ENCODE measurements around the gene TLE5. TPM values are rescaled to one million over a fixed set of nuclear protein-coding genes. Genes with fewer than 3 reads are reported as not detected.
A peak's percentile ranks its signal among the peaks of the same experiment; 100 is the strongest.

TLE5 gene
- total and polyA plus RNA-seq, 2 experiments from 2014 or later: 130 to 154 TPM

- Mint-ChIP-seq H3K4me1 (peaks cover 16% of the 10 kb centered on the region; the same call in 2 of the 3 replicates), H3K9me3 (no peaks in the 10 kb centered on the region), H3K27ac (no peak overlapping the region), H3K4me3 (no peak overlapping the region), H3K27me3 (ENCODE audit: insufficient read depth, low read depth, poor library complexity) (peaks cover 10% of the 10 kb centered on the region), H3K36me3 (ENCODE audit: low read depth) (no peaks in the 10 kb centered on the region)
- no peak overlapping the region for H3K4me2 ChIP-seq
- H3K27me3 ChIP-seq (ENCODE audit: insufficient read depth): no peaks in the 10 kb centered on the region
- no peak overlapping the region for H3K4me3 ChIP-seq
- no peaks in the 10 kb centered on the region for H3K4me1 ChIP-seq (ENCODE audit: insufficient read depth)
- TF ChIP-seq EZH2 (IDR thresholded peaks at IDR 0.05; ENCODE audit: low read depth, unreplicated experiment): no peak
- TF ChIP-seq, protein P1, sequence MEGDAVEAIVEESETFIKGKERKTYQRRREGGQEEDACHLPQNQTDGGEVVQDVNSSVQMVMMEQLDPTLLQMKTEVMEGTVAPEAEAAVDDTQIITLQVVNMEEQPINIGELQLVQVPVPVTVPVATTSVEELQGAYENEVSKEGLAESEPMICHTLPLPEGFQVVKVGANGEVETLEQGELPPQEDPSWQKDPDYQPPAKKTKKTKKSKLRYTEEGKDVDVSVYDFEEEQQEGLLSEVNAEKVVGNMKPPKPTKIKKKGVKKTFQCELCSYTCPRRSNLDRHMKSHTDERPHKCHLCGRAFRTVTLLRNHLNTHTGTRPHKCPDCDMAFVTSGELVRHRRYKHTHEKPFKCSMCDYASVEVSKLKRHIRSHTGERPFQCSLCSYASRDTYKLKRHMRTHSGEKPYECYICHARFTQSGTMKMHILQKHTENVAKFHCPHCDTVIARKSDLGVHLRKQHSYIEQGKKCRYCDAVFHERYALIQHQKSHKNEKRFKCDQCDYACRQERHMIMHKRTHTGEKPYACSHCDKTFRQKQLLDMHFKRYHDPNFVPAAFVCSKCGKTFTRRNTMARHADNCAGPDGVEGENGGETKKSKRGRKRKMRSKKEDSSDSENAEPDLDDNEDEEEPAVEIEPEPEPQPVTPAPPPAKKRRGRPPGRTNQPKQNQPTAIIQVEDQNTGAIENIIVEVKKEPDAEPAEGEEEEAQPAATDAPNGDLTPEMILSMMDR (conservative IDR thresholded peaks at IDR 0.05; ENCODE audit: low read depth in 2 of 2): 0 out of 4 replicates have a peak, but pooled peaks of 1 of the 2 experiments have one; percentile 9
- ATAC-seq (no peak), DNase-seq (ENCODE audit: low spot score) (no peak)
- H3K79me2 ChIP-seq (replicated peaks; ENCODE audit: insufficient read depth): peaks cover 77% of the 10 kb centered on the region
- H3F3A ChIP-seq (replicated peaks; ENCODE audit: low read depth): no peaks in the 10 kb centered on the region
- H4K20me1 ChIP-seq (replicated peaks; ENCODE audit: insufficient read depth): peaks cover 3% of the 10 kb centered on the region
- no peak overlapping the region for H2AFZ ChIP-seq
- no peaks in the 10 kb centered on the region for H3K9me2 ChIP-seq (ENCODE audit: insufficient read depth)
- H3K36me3 ChIP-seq (ENCODE audit: insufficient read depth): no peaks in the 10 kb centered on the region
- no peak overlapping the region for H3K27ac ChIP-seq (ENCODE audit: low read depth)
These were observed 40.2 kb upstream of the TLE5 start for GRCh38 chr19:3102239-3103140.

DNA sequence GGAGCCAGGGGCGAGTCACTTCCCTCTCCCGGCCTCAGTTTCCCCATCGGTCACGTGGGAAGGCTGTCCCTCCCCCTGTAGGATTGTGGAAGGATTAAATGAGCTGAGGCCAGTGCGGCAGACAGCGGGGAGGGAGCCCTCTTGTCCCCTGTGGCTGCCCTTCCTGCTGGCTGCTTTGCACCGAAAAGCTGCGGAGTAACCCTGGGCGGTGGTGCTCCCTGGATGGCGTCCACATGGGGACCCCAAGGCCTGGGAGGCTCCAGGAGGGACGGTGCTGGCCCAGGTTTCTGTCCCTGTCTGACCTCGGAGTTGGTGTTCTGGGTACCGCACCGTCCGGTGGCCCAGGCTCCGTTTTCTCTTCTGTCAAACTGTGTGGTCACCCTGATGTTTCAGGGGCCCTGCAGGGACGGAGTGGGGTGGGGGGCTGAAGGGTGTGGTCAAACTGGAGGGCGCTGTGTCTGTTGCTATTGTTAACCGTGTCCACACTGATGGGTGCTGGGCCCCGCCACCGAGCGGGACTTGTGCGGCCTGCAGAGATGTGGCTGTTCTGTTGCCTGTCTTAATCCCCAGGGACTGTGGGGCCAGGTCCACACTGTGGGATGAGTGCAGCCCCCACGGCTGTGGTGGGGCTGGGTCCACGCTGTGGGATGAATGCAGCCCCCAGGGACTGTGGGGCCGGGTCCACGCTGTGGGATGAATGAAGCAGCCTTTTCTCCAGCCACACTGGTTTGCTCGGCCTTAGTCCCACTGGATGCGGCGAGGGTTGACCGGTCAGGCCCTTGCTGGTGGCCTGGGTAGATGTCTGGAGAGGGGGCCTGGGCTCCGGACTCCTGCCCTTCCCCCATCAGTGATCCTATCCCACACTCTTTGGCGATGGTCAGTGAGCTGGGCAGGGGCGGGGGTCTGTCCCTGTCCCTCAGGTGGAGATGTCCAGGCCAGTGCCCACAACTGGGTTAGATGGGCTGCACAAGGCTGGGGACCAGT is 38.7 kb upstream of the TLE5 start:
- Mint-ChIP-seq H3K27ac (no peak overlapping the region), H3K4me3 (no peak overlapping the region), H3K4me1 (peaks cover 17% of the 10 kb centered on the region), H3K27me3 (ENCODE audit: insufficient read depth, low read depth, poor library complexity) (peaks cover 10% of the 10 kb centered on the region), H3K36me3 (ENCODE audit: low read depth) (no peaks in the 10 kb centered on the region), H3K9me3 (no peaks in the 10 kb centered on the region)
- Histone ChIP-seq H3K27me3 (ENCODE audit: insufficient read depth) (no peaks in the 10 kb centered on the region), H3F3A (replicated peaks; ENCODE audit: low read depth) (no peaks in the 10 kb centered on the region), H4K20me1 (replicated peaks; ENCODE audit: insufficient read depth) (peaks cover 3% of the 10 kb centered on the region), H3K4me3 (no peak overlapping the region), H3K36me3 (ENCODE audit: insufficient read depth) (no peaks in the 10 kb centered on the region), H3K27ac (ENCODE audit: low read depth) (no peak overlapping the region), H2AFZ (no peak overlapping the region), H3K4me2 (no peak overlapping the region), H3K4me1 (ENCODE audit: insufficient read depth) (peaks cover 6% of the 10 kb centered on the region; the same call in 1 of the 2 replicates), H3K79me2 (replicated peaks; ENCODE audit: insufficient read depth) (peaks cover 77% of the 10 kb centered on the region), H3K9me2 (ENCODE audit: insufficient read depth) (no peaks in the 10 kb centered on the region)
- DNase-seq (ENCODE audit: low spot score) (no peak), ATAC-seq (no peak)
- TF ChIP-seq NANOG (IDR thresholded peaks at IDR 0.05; ENCODE audit: borderline replicate concordance) (no peak), STAT1 (IDR thresholded peaks at IDR 0.05; ENCODE audit: unreplicated experiment) (no peak), JUNB (IDR thresholded peaks at IDR 0.05; ENCODE audit: unreplicated experiment) (no peak), EZH2phosphoT487 (IDR thresholded peaks at IDR 0.05; ENCODE audit: unreplicated experiment) (no peak)
- TF ChIP-seq, protein P2, sequence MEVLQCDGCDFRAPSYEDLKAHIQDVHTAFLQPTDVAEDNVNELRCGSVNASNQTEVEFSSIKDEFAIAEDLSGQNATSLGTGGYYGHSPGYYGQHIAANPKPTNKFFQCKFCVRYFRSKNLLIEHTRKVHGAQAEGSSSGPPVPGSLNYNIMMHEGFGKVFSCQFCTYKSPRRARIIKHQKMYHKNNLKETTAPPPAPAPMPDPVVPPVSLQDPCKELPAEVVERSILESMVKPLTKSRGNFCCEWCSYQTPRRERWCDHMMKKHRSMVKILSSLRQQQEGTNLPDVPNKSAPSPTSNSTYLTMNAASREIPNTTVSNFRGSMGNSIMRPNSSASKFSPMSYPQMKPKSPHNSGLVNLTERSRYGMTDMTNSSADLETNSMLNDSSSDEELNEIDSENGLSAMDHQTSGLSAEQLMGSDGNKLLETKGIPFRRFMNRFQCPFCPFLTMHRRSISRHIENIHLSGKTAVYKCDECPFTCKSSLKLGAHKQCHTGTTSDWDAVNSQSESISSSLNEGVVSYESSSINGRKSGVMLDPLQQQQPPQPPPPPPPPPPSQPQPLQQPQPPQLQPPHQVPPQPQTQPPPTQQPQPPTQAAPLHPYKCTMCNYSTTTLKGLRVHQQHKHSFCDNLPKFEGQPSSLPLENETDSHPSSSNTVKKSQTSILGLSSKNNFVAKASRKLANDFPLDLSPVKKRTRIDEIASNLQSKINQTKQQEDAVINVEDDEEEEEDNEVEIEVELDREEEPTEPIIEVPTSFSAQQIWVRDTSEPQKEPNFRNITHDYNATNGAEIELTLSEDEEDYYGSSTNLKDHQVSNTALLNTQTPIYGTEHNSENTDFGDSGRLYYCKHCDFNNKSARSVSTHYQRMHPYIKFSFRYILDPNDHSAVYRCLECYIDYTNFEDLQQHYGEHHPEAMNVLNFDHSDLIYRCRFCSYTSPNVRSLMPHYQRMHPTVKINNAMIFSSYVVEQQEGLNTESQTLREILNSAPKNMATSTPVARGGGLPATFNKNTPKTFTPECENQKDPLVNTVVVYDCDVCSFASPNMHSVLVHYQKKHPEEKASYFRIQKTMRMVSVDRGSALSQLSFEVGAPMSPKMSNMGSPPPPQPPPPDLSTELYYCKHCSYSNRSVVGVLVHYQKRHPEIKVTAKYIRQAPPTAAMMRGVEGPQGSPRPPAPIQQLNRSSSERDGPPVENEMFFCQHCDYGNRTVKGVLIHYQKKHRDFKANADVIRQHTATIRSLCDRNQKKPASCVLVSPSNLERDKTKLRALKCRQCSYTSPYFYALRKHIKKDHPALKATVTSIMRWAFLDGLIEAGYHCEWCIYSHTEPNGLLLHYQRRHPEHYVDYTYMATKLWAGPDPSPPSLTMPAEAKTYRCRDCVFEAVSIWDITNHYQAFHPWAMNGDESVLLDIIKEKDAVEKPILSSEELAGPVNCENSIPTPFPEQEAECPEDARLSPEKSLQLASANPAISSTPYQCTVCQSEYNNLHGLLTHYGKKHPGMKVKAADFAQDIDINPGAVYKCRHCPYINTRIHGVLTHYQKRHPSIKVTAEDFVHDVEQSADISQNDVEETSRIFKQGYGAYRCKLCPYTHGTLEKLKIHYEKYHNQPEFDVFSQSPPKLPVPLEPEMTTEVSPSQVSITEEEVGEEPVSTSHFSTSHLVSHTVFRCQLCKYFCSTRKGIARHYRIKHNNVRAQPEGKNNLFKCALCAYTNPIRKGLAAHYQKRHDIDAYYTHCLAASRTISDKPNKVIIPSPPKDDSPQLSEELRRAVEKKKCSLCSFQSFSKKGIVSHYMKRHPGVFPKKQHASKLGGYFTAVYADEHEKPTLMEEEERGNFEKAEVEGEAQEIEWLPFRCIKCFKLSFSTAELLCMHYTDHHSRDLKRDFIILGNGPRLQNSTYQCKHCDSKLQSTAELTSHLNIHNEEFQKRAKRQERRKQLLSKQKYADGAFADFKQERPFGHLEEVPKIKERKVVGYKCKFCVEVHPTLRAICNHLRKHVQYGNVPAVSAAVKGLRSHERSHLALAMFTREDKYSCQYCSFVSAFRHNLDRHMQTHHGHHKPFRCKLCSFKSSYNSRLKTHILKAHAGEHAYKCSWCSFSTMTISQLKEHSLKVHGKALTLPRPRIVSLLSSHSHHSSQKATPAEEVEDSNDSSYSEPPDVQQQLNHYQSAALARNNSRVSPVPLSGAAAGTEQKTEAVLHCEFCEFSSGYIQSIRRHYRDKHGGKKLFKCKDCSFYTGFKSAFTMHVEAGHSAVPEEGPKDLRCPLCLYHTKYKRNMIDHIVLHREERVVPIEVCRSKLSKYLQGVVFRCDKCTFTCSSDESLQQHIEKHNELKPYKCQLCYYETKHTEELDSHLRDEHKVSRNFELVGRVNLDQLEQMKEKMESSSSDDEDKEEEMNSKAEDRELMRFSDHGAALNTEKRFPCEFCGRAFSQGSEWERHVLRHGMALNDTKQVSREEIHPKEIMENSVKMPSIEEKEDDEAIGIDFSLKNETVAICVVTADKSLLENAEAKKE (CRISPR knock-in tag; IDR thresholded peaks at IDR 0.05): no peak

Data from GM23338 (cell line).